K562 (cell line): ENCODE measurements around the gene PRPSAP1. TPM values are rescaled to one million over a fixed set of nuclear protein-coding genes. Genes with fewer than 3 reads are reported as not detected.

Experiments used
- ATAC-seq: fragments of 200-7000 bp; cut with Tn5 transposase; 3 replicates; pipeline ENCODE4 v1.9.1; 2020; ENCODE audit warnings: moderate library complexity
- BruUV-seq: library from RNA; stranded (reverse); fragments of 400-500 nt; replicated peaks from 2 replicates; lab custom pipeline; 2021; lab: Mats Ljungman, UMichigan
- CTCF ChIA-PET: fragments of 300-600 bp; formaldehyde crosslinking; extraction: SDS; loops from one replicate; lab custom pipeline; 2021; ENCODE audit warnings: low intra/inter-chr PET ratio; lab: Yijun Ruan, JAX
- POLR2A ChIA-PET: fragments of 300-600, 350-650 bp; sonication (Branson Sonifier 250); formaldehyde crosslinking; extraction: SDS; loops from one replicate; lab custom pipeline; 2021; ENCODE audit warnings: antibody characterized with exemption, inconsistent platforms; lab: Yijun Ruan, JAX
- DNase-seq, 4 experiments: peaks; one replicate each; pipeline versions ENCODE4 v3.0.0 to v3.0.0-alpha.2; 2011 to 2018; ENCODE audit warnings: low spot score in 3 of 4, mixed read lengths in 3 of 4; ENCODE audit errors: extremely low read depth in 1 of 4
- FAIRE-seq: peaks from 2 replicates; lab custom pipeline; 2011; peaks lifted over from hg19 to GRCh38; lab: Jason Lieb, UNC
- H2AFZ ChIP-seq: 2 replicates; pipeline ENCODE4 v1.6.0; 2011; ENCODE audit warnings: low read depth, low read length, control low read depth, inconsistent platforms
- H3K27ac ChIP-seq: fragments of 200-600 bp; 3 replicates; pipeline ENCODE4 v1.8.0; 2011; ENCODE audit warnings: low read depth, mild to moderate bottlenecking, control low read depth, inconsistent platforms, low read length, moderate library complexity, mixed read lengths; ENCODE audit errors: extremely low read depth
- H3K27me3 ChIP-seq, 2 experiments: fragments of 300-600 bp in 1 of 2; 2 replicates in 1 of 2; 3 replicates in 1 of 2; pipeline versions ENCODE4 v1.6.0 to v1.8.0; 2011; ENCODE audit warnings: inconsistent platforms in 2 of 2, low read length in 2 of 2, mild to moderate bottlenecking in 1 of 2, mixed read lengths in 1 of 2, moderate library complexity in 1 of 2; ENCODE audit not compliant: control insufficient read depth in 2 of 2, insufficient read depth in 2 of 2
- H3K36me3 ChIP-seq: fragments of 300-600 bp; 3 replicates; pipeline ENCODE4 v1.8.0; 2011; ENCODE audit warnings: mild to moderate bottlenecking, low read length, inconsistent platforms; ENCODE audit not compliant: control insufficient read depth, insufficient read depth
- H3K4me1 ChIP-seq, 2 experiments: fragments of 200-600 bp in 1 of 2; replicated peaks in 1 of 2; 2 replicates in 1 of 2; 3 replicates in 1 of 2; pipeline versions ENCODE4 v1.5.1 to v1.8.0; 2011; ENCODE audit warnings: inconsistent platforms in 2 of 2, low read length in 2 of 2, mild to moderate bottlenecking in 1 of 2, mixed read lengths in 1 of 2, moderate library complexity in 1 of 2; ENCODE audit not compliant: control insufficient read depth in 2 of 2, insufficient read depth in 2 of 2
- H3K4me2 ChIP-seq: 2 replicates; pipeline ENCODE4 v1.6.1; 2011; ENCODE audit warnings: low read length, control low read depth, inconsistent platforms, mixed read lengths; ENCODE audit not compliant: insufficient read depth
- H3K4me3 ChIP-seq: fragments of 200-600 bp; sonication (generic), shearing (Covaris generic); 2 replicates; pipeline ENCODE4 v1.5.1; 2016; ENCODE audit warnings: control low read depth, inconsistent platforms
- H3K79me2 ChIP-seq: fragments of 200-600 bp; 3 replicates; pipeline ENCODE4 v1.8.0; 2011; ENCODE audit warnings: low read length, inconsistent platforms; ENCODE audit not compliant: control insufficient read depth, insufficient read depth
- H3K9ac ChIP-seq, 2 experiments: 2 replicates each; pipeline versions ENCODE4 v1.6.0 to v1.6.1; 2011; ENCODE audit warnings: low read depth in 2 of 2, low read length in 2 of 2, control low read depth in 1 of 2, inconsistent platforms in 1 of 2, mild to moderate bottlenecking in 1 of 2, mixed read lengths in 1 of 2; ENCODE audit not compliant: insufficient read depth in 1 of 2
- H3K9me1 ChIP-seq: one replicate; pipeline ENCODE4 v1.6.0; 2011; ENCODE audit warnings: inconsistent platforms, mild to moderate bottlenecking, low read length, moderate library complexity; ENCODE audit not compliant: control insufficient read depth, insufficient read depth
- H3K9me3 ChIP-seq: replicated peaks from 2 replicates; pipeline ENCODE4 v1.5.1; 2011; ENCODE audit warnings: low read depth, low read length, inconsistent platforms; ENCODE audit not compliant: control insufficient read depth, insufficient read depth
- H4K20me1 ChIP-seq: replicated peaks from 2 replicates; pipeline ENCODE4 v1.6.1; 2011; ENCODE audit warnings: low read length, inconsistent platforms, mixed read lengths; ENCODE audit not compliant: control insufficient read depth, insufficient read depth
- CAMTA2 ChIP-seq: fragments of 250-450 bp; sonication (Bioruptor Pico); conservative IDR thresholded peaks from 2 replicates; pipeline ENCODE4 v1.5.1; 2022
- FIP1L1 ChIP-seq: fragments of 200-400 bp; formaldehyde crosslinking; IDR thresholded peaks from 2 replicates; pipeline ENCODE4 v1.6.1; 2018; ENCODE audit warnings: mild to moderate bottlenecking, low read depth, low read length; ENCODE audit not compliant: poor library complexity, severe bottlenecking
- MAFG ChIP-seq: fragments of 450-650 bp; conservative IDR thresholded peaks from 2 replicates; pipeline ENCODE4 v1.6.1; 2016; ENCODE audit warnings: missing genetic modification characterization, missing compliant biosample characterization
- NONO ChIP-seq, 2 experiments: fragments of 200-400 bp in 1 of 2; fragments of 450-650 bp in 1 of 2; formaldehyde crosslinking in 1 of 2; IDR thresholded peaks; 2 replicates each; pipeline ENCODE4 v1.6.1; 2017; ENCODE audit warnings: low read depth in 2 of 2, mild to moderate bottlenecking in 2 of 2, moderate library complexity in 2 of 2, low read length in 1 of 2
- NR4A1 ChIP-seq, 2 experiments: fragments of 250-450 bp in 1 of 2; fragments of 450-650 bp in 1 of 2; sonication (Bioruptor Pico) in 1 of 2; IDR thresholded peaks; 2 replicates each; pipeline versions ENCODE4 v1.4.0 to v1.6.1; 2016 to 2020; ENCODE audit warnings: mild to moderate bottlenecking in 2 of 2, missing compliant biosample characterization in 1 of 2, missing genetic modification characterization in 1 of 2, moderate library complexity in 1 of 2
- PRPF4 ChIP-seq: fragments of 200-400 bp; formaldehyde crosslinking; IDR thresholded peaks from one replicate; pipeline ENCODE4 v1.6.1; 2017; ENCODE audit warnings: low read length, low read depth, mild to moderate bottlenecking; ENCODE audit not compliant: insufficient read depth, poor library complexity, severe bottlenecking
- ZBTB8A ChIP-seq: fragments of 450-650 bp; IDR thresholded peaks from 2 replicates; pipeline ENCODE4 v1.6.1; 2018; ENCODE audit warnings: mild to moderate bottlenecking, moderate library complexity; ENCODE audit not compliant: partially characterized antibody
- ZNF589 ChIP-seq: fragments of 200-800 bp; sonication (Bioruptor generic); IDR thresholded peaks from 2 replicates; pipeline ENCODE4 v1.6.1; 2016; ENCODE audit warnings: low read depth, missing genetic modification characterization, missing compliant biosample characterization
- ZNF77 ChIP-seq: fragments of 250-450 bp; sonication (Bioruptor Pico); IDR thresholded peaks from 2 replicates; pipeline ENCODE4 v1.5.0; 2020
- WGBS: fragments of 100-300 bp; shearing (Covaris generic); methylation state at CpG from one replicate; pipeline ENCODE4 v1.1.6; 2016; ENCODE audit warnings: low coverage, mixed read lengths; ENCODE audit not compliant: insufficient coverage; ENCODE audit errors: missing lambda C conversion rate; 5-methylcytosine and 5-hydroxymethylcytosine counted together
- in situ Hi-C: fragments of 300-500 bp; cut with MboI; formaldehyde crosslinking; loops from 4 replicates; pipeline ENCODE4 v1.15.0; 2018; ENCODE audit warnings: inconsistent platforms, mixed read lengths
- intact Hi-C: fragments of 100-400 bp; cut with micrococcal nuclease; formaldehyde crosslinking; loops from 2 replicates; pipeline ENCODE4 v1.14.2; 2022
- polyA plus RNA-seq, 8 experiments: library from polyadenylated mRNA; depleted of rRNA in 4 of 8; stranded (reverse) in 5 of 8; unstranded in 3 of 8; fragments of >200 nt; fragmentation: Nextera tagmentation in 2 of 8; fragmentation: Illumina TruSeq in 1 of 8; extraction: Ambion mirVana in 2 of 8; extraction: Trizol in 1 of 8; gene quantifications; 2 replicates each; pipeline versions ENCODE4 v1.2.1 to v1.2.3, GENCODE V29; 2011 to 2014; ENCODE audit warnings: inconsistent platforms in 1 of 8, missing spikeins in 1 of 8
- total RNA-seq, 7 experiments: library from RNA; depleted of rRNA in 6 of 7; stranded (reverse); fragments of >200 nt in 6 of 7; fragmentation: Illumina TruSeq in 2 of 7; extraction: Trizol in 2 of 7; gene quantifications; 2 replicates each; pipeline versions ENCODE4 v1.2.1 to v1.2.3, GENCODE V29; 2011 to 2021; ENCODE audit warnings: low replicate concordance in 1 of 7
- TF ChIP-seq, protein P1 (sequence below): IDR thresholded peaks from 2 replicates; pipeline ENCODE4 v1.6.1; 2014; ENCODE audit warnings: antibody characterized with exemption
- TF ChIP-seq, protein P2 (sequence below): fragments of 450-650 bp; IDR thresholded peaks from 2 replicates; pipeline ENCODE4 v1.6.1; 2017; ENCODE audit warnings: antibody characterized with exemption, mild to moderate bottlenecking
- TF ChIP-seq, protein P3 (sequence below), 2 experiments: IDR thresholded peaks; 2 replicates each; pipeline ENCODE4 v1.6.1; 2012; ENCODE audit warnings: improper control_type of control experiment in 2 of 2, low read depth in 2 of 2, low read length in 2 of 2, borderline replicate concordance in 1 of 2

Gene PRPSAP1
- total and polyA plus RNA-seq, 9 of the 15 experiments (the other 6 are each of a cell fraction or from before 2014, with no cell fraction given), result 21.9 to 77.1 (median 40.8) TPM

DNA sequence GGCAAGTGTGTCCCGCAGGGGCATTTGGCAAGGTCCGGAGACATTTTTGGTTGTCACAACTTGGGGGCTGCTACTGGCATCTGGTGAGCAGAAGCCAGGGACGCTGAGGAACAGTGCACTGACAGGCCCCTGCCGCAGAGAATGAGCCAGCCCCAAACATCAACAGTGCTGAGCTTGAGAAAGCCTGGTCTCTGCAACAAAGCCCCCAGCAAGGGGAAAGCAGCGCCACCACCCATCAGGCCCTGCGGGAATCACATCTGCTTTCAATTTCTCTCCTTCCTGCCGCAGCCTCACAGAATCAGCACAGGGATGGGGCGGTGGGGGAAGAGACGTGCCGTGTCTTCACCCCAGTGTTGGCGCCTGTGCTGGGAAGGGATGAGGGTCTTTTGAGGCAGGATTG is 14.8 kb upstream of the PRPSAP1 start (continued):
- no peak for TF ChIP-seq ZNF589 (CRISPR knock-in tag)
- no peak for TF ChIP-seq MAFG (tag)

DNA sequence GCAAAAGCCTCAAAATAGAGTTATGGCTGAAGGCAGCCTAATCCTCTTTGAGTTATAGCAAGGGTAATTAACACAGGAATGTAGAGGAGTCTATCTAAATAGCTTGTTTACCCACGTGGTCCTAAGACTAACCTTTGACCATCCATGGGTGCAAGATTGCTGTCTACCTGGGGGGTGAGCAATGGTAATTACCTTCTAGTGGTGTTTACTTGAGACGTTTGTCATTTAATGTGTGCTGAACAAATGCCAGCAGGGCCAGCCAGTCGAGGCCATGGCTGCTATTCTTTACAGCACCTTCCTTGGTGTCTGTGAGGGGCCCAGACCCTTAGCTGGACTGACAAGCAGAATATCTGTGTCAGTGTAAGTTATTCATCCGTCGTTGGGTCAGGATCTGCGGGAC is 13.9 kb upstream of the PRPSAP1 start:
- ATAC-seq, result no peak
- TF ChIP-seq ZNF77 (no peak), CAMTA2 (CRISPR knock-in tag) (no peak), ZBTB8A (no peak), FIP1L1 (no peak), NR4A1 (CRISPR knock-in tag; IDR thresholded peaks at IDR 0.05) (no peak), NR4A1 (tag; IDR thresholded peaks at IDR 0.05) (no peak), PRPF4 (no peak), NONO (IDR thresholded peaks at IDR 0.05; ENCODE audit: low read depth in 2 of 2, low read length in 1 of 2) (no peak)
- TF ChIP-seq, protein P1, sequence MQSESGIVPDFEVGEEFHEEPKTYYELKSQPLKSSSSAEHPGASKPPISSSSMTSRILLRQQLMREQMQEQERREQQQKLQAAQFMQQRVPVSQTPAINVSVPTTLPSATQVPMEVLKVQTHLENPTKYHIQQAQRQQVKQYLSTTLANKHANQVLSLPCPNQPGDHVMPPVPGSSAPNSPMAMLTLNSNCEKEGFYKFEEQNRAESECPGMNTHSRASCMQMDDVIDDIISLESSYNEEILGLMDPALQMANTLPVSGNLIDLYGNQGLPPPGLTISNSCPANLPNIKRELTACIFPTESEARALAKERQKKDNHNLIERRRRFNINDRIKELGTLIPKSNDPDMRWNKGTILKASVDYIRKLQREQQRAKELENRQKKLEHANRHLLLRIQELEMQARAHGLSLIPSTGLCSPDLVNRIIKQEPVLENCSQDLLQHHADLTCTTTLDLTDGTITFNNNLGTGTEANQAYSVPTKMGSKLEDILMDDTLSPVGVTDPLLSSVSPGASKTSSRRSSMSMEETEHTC, result no peak
- TF ChIP-seq, protein P2, sequence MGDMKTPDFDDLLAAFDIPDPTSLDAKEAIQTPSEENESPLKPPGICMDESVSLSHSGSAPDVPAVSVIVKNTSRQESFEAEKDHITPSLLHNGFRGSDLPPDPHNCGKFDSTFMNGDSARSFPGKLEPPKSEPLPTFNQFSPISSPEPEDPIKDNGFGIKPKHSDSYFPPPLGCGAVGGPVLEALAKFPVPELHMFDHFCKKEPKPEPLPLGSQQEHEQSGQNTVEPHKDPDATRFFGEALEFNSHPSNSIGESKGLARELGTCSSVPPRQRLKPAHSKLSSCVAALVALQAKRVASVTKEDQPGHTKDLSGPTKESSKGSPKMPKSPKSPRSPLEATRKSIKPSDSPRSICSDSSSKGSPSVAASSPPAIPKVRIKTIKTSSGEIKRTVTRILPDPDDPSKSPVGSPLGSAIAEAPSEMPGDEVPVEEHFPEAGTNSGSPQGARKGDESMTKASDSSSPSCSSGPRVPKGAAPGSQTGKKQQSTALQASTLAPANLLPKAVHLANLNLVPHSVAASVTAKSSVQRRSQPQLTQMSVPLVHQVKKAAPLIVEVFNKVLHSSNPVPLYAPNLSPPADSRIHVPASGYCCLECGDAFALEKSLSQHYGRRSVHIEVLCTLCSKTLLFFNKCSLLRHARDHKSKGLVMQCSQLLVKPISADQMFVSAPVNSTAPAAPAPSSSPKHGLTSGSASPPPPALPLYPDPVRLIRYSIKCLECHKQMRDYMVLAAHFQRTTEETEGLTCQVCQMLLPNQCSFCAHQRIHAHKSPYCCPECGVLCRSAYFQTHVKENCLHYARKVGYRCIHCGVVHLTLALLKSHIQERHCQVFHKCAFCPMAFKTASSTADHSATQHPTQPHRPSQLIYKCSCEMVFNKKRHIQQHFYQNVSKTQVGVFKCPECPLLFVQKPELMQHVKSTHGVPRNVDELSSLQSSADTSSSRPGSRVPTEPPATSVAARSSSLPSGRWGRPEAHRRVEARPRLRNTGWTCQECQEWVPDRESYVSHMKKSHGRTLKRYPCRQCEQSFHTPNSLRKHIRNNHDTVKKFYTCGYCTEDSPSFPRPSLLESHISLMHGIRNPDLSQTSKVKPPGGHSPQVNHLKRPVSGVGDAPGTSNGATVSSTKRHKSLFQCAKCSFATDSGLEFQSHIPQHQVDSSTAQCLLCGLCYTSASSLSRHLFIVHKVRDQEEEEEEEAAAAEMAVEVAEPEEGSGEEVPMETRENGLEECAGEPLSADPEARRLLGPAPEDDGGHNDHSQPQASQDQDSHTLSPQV, result no peak
- TF ChIP-seq, protein P3, sequence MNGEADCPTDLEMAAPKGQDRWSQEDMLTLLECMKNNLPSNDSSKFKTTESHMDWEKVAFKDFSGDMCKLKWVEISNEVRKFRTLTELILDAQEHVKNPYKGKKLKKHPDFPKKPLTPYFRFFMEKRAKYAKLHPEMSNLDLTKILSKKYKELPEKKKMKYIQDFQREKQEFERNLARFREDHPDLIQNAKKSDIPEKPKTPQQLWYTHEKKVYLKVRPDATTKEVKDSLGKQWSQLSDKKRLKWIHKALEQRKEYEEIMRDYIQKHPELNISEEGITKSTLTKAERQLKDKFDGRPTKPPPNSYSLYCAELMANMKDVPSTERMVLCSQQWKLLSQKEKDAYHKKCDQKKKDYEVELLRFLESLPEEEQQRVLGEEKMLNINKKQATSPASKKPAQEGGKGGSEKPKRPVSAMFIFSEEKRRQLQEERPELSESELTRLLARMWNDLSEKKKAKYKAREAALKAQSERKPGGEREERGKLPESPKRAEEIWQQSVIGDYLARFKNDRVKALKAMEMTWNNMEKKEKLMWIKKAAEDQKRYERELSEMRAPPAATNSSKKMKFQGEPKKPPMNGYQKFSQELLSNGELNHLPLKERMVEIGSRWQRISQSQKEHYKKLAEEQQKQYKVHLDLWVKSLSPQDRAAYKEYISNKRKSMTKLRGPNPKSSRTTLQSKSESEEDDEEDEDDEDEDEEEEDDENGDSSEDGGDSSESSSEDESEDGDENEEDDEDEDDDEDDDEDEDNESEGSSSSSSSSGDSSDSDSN (IDR thresholded peaks at IDR 0.05; ENCODE audit: borderline replicate concordance in 1 of 2, low read depth in 2 of 2, low read length in 2 of 2), result no peak

More for the DNA sequence above, 13.9 kb upstream of the PRPSAP1 start:
- Histone ChIP-seq H3K9me1 (no peaks in the 10 kb centered on the region), H3K4me2 (no peak overlapping the region), H3K79me2 (no peaks in the 10 kb centered on the region), H3K4me1 (peaks cover 4 to 23% of the 10 kb centered on the region in 2 experiments; a peak in 4 of 5 replicates), H3K9me3 (no peaks in the 10 kb centered on the region), H3K27me3 (no peaks in the 10 kb centered on the region), H3K27ac (no peak overlapping the region), H3K36me3 (no peaks in the 10 kb centered on the region), H4K20me1 (no peaks in the 10 kb centered on the region), H3K9ac (no peak overlapping the region), H2AFZ (no peak overlapping the region), H3K4me3 (no peak overlapping the region)
- FAIRE-seq, result no peak
- DNase-seq, result no peak
- in situ Hi-C loops (no loop called here), intact Hi-C loops (no loop called here)
- WGBS, result 51% methylated on average over 6 of the region's 6 CpGs
- ChIA-PET POLR2A (interaction anchor here (0.8 to 1.5 kb wide), 2 partner anchors 10 to 12 kb away, joined by 3 to 4 read pairs; no protein-coding TSS in a partner anchor), CTCF (no interaction called here)
- no TSS peak for BruUV-seq
